Upper lobe of left lung (tissue), 4 donors: ENCODE measurements around the gene PRR33.

ENCODE experiments used
- EP300 ChIP-seq, 4 donors: sonication (generic); formaldehyde crosslinking; IDR thresholded peaks; one replicate each; pipeline ENCODE4 v1.5.1; 2017; ENCODE audit warnings: antibody characterized with exemption in 4 of 4, control low read depth in 2 of 4
- POLR2A ChIP-seq, 4 donors: fragments of 450-650 bp; IDR thresholded peaks; one replicate each; pipeline ENCODE4 v1.5.1; 2016 to 2017; ENCODE audit warnings: antibody characterized with exemption in 4 of 4, mild to moderate bottlenecking in 2 of 4
- POLR2AphosphoS5 ChIP-seq, 2 donors: sonication (generic); formaldehyde crosslinking; IDR thresholded peaks; one replicate each; pipeline ENCODE4 v1.5.1; 2017; ENCODE audit warnings: antibody characterized with exemption in 2 of 2
- TF ChIP-seq, protein P1 (sequence below), 6 experiments: fragments of 450-650 bp in 4 of 6; fragments of 200-600 bp in 2 of 6; sonication (generic) in 2 of 6; IDR thresholded peaks; one replicate each; pipeline ENCODE4 v1.5.1; 2016 to 2019; ENCODE audit warnings: antibody characterized with exemption in 6 of 6

DNA sequence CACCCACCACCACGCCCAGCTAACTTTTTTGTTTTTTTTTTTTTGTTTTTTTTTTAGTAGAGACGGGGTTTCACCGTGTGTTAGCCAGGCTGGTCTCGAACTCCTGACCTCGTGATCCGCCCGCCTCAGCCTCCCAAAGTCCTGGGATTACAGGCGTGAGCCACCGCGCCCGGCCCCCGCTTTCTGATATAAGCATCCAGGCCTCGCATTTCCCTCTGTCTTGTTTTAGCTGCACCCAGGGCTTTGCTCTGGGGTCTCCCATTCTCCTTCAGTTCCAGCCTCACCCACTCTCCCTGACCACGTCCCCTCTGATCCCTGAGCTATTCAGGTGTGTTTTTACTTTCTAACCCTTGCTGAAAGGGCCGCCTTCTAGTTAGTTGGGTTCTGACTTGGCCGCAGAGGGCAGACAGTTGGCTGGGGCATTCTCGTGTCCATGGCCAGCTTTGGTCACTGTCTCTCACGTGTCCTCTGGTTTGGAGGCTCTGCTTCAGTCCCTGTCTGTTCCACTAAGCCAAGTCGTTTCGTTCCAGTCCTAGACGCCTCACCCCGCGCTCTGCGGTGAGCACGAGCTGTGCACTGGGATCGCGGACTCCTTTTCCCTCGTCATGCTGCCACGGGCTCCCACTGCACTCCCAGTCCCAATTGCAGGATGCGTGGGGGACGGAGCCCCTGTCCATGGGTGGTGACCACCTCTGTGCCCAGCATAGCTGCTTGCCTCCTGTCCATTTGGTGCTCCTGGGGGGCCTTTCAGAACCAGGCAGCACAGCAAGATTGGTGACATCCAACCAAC, 21.8 kb upstream of the PRR33 start:
- TF ChIP-seq, protein P1, sequence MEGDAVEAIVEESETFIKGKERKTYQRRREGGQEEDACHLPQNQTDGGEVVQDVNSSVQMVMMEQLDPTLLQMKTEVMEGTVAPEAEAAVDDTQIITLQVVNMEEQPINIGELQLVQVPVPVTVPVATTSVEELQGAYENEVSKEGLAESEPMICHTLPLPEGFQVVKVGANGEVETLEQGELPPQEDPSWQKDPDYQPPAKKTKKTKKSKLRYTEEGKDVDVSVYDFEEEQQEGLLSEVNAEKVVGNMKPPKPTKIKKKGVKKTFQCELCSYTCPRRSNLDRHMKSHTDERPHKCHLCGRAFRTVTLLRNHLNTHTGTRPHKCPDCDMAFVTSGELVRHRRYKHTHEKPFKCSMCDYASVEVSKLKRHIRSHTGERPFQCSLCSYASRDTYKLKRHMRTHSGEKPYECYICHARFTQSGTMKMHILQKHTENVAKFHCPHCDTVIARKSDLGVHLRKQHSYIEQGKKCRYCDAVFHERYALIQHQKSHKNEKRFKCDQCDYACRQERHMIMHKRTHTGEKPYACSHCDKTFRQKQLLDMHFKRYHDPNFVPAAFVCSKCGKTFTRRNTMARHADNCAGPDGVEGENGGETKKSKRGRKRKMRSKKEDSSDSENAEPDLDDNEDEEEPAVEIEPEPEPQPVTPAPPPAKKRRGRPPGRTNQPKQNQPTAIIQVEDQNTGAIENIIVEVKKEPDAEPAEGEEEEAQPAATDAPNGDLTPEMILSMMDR (IDR thresholded peaks at IDR 0.05), result no peak
- TF ChIP-seq POLR2A (IDR thresholded peaks at IDR 0.05) (no peak), POLR2AphosphoS5 (IDR thresholded peaks at IDR 0.05) (no peak), EP300 (IDR thresholded peaks at IDR 0.05) (no peak)
